Fibroblast of skin of right biceps (primary cell): ENCODE data around the gene TAS2R43.
"Not testable (repeated sequence)": the region's sequence is repeated elsewhere in the genome, so short reads cannot be mapped to it uniquely, and the experiment has no call there.

Experiments
- DNase-seq: peaks from one replicate; pipeline ENCODE4 v3.0.0-alpha.2; 2013

Gene TAS2R43

DNA sequence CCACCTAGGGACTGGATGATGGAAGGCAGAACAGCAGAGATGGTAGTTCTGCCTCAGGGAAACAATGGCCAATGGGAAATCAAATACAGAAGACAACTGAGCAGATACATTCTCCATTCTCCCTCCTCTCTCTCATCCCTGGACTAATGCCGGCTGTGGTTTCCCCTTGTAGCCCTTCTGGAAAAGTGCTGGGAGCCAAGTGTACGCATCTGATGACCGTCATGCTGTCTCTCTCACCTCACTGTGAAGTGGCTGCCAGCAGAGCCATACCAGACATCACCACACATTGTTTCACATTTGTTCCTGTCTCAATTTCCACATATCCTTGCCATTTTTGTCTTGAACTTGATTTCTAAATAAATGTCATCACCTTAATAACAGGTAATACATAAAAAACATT, 33.1 kb downstream of the TAS2R43 start:
- DNase-seq, result no peak

DNA sequence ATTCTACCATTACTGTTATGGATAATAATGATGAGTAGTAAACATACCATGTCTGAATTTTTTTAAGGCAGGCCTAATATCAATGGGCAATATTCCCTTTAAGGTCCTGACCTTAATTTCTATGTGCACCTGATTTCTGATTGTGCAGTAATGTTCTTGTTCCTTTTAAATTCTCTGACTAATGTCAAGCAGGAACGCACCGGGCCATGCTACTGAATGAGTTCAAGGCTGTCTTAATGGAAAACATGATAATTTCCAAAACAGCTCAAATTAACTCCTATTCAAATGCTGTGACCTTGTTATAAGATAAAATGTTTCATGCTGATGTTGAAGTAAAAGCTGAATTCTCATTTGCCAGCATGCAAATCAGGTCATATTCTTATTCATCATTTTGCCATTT, 36.8 kb downstream of the TAS2R43 start:
- DNase-seq, result no peak

DNA sequence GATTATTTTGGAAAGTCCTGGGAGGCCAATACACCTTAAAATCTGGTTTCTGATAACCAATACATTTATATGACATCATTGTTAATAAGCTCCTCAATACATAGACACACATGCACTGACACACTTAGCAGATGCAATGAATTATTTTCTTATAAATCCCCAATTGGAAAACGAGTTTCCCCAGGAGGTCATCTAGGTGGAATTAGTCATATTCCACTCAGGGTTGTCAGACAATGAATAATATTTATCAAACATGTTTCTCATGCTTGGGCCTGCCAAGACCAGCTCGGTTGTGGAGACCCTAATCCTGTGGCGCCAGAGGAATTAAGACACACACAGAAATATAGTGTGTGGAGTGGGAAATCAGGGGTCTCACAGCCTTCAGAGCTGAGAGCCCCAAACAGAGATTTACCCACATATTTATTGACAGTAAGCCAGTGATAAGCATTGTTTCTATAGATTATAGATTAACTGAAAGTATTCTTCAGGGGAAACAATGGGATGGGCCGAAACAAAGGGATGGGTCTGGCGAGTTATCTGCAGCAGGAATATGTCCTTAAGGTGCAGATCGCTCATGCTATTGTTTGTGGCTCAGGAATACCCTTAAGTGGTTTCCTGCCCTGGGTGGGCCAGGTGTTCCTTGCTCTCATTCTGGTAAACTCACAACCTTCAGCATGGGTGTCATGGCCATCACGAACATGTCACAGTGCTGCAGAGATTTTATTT, 42.1 kb downstream of the TAS2R43 start:
- DNase-seq, result not testable (repeated sequence)

DNA sequence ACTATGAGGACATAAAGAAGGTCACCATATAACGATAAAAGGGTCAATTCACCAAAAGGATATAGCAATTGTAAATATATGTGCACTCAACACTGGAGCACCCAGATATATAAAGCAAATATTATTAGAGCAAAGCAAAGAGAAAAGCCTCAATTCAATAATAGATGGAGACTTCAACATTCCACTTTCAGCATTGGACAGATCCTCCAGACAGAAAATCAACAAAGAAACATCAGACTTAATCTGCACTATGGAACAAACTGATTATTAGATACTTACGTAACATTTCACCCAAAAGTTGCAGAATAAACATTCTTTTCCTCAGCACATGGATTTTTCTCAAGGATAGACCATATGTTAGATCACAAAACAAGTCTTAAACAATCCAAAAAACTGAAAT, 50.7 kb downstream of the TAS2R43 start:
- not testable (repeated sequence) for DNase-seq
